Astrocyte of the cerebellum (primary cell): ENCODE measurements around the gene CLEC4A.
"Not testable (repeated sequence)": the region's sequence is repeated elsewhere in the genome, so short reads cannot be mapped to it uniquely, and the experiment has no call there.

Source experiments
- DNase-seq: peaks from one replicate; pipeline ENCODE4 v3.0.0-alpha.2; 2011; ENCODE audit warnings: low read depth
- H3K4me3 ChIP-seq: 2 replicates; pipeline ENCODE4 v1.5.1; 2011; ENCODE audit warnings: mild to moderate bottlenecking, low read depth, low read length, moderate library complexity
- CTCF ChIP-seq: IDR thresholded peaks from 2 replicates; pipeline ENCODE4 v1.5.1; 2012; ENCODE audit warnings: low read length, low read depth, moderate library complexity, mild to moderate bottlenecking; ENCODE audit errors: missing control alignments
- in situ Hi-C: cut with HindIII; loops from 2 replicates; pipeline ENCODE4 v1.10.0; 2017; ENCODE audit warnings: low sequenced_read_pairs

CLEC4A gene

GRCh38 chr12:8080120-8080519 is 43.3 kb upstream of the CLEC4A start:
- no peak overlapping the region for H3K4me3 ChIP-seq
- DNase-seq, result no peak
- in situ Hi-C loops, result loop anchor here (25.0 kb wide), 1 partner anchor 107 kb away; no protein-coding TSS in a partner anchor
- no peak for TF ChIP-seq CTCF

- H3K4me3 ChIP-seq, result peak overlapping the region; percentile 96
- no peak for TF ChIP-seq CTCF
- no peak for DNase-seq
- in situ Hi-C loops, result loop anchor here (25.0 kb wide), 1 partner anchor 106 kb away; no protein-coding TSS in a partner anchor
These were observed 42.0 kb upstream of the CLEC4A start for GRCh38 chr12:8081251-8081920.

- TF ChIP-seq CTCF, result no peak
- H3K4me3 ChIP-seq, result peak overlapping the region; percentile 96
- no peak for DNase-seq
- in situ Hi-C loops, result loop anchor here (25.0 kb wide), 1 partner anchor 105 kb away; no protein-coding TSS in a partner anchor
These were observed 40.7 kb upstream of the CLEC4A start for GRCh38 chr12:8082808-8083100.

- H3K4me3 ChIP-seq, DNase-seq: not testable (repeated sequence)
- in situ Hi-C loops, result loop anchor here (25.0 kb wide), 1 partner anchor 103 kb away; no protein-coding TSS in a partner anchor
These were observed 39.1 kb upstream of the CLEC4A start for GRCh38 chr12:8084351-8084750.

- in situ Hi-C loops, result loop anchor here (25.0 kb wide), 1 partner anchor 100 kb away; no protein-coding TSS in a partner anchor
- no peak for DNase-seq
- H3K4me3 ChIP-seq, result no peak overlapping the region
- TF ChIP-seq CTCF, result no peak
These were observed 35.8 kb upstream of the CLEC4A start for GRCh38 chr12:8087666-8088065.

- DNase-seq, result no peak
- H3K4me3 ChIP-seq, result no peak overlapping the region
- in situ Hi-C loops, result loop anchor here (25.0 kb wide), 1 partner anchor 99 kb away; no protein-coding TSS in a partner anchor
- no peak for TF ChIP-seq CTCF
These were observed 34.8 kb upstream of the CLEC4A start for GRCh38 chr12:8088574-8088973.

GRCh38 chr12:8089277-8089676 is 34.1 kb upstream of the CLEC4A start:
- DNase-seq, H3K4me3 ChIP-seq: not testable (repeated sequence)
- in situ Hi-C loops, result loop anchor here (25.0 kb wide), 1 partner anchor 98 kb away; no protein-coding TSS in a partner anchor

GRCh38 chr12:8089716-8090115 is 33.7 kb upstream of the CLEC4A start:
- TF ChIP-seq CTCF, result no peak
- in situ Hi-C loops, result loop anchor here (25.0 kb wide), 1 partner anchor 98 kb away; no protein-coding TSS in a partner anchor

More at GRCh38 chr12:8089716-8090115, 33.7 kb upstream of the CLEC4A start:
- no peak for DNase-seq
- no peak overlapping the region for H3K4me3 ChIP-seq
